Measurements from ENCODE around the gene PNKD.

PNKD gene

GRCh38 chr2:218354850-218355443 lies 84.6 kb downstream of the PNKD start:
- no peak overlapping the region for H3K4me3 ChIP-seq (ENCODE audit: low read depth, low read length)
- TF ChIP-seq CTCF (IDR thresholded peaks at IDR 0.05; ENCODE audit: low read depth, low read length): no peak

GRCh38 chr2:218357236-218358177 lies 87.2 kb downstream of the PNKD start:
- TF ChIP-seq CTCF (IDR thresholded peaks at IDR 0.05; ENCODE audit: low read depth, low read length): no peak
- H3K4me3 ChIP-seq (ENCODE audit: low read depth, low read length): no peak overlapping the region

GRCh38 chr2:218360453-218360852 lies 90.1 kb downstream of the PNKD start:
- TF ChIP-seq CTCF (IDR thresholded peaks at IDR 0.05; ENCODE audit: low read depth, low read length): no peak
- no peak overlapping the region for H3K4me3 ChIP-seq (ENCODE audit: low read depth, low read length)

- no peak overlapping the region for H3K4me3 ChIP-seq (ENCODE audit: low read depth, low read length)
- TF ChIP-seq CTCF (IDR thresholded peaks at IDR 0.05; ENCODE audit: low read depth, low read length): no peak
Observed at GRCh38 chr2:218362606-218363005, 92.3 kb downstream of the PNKD start.

GRCh38 chr2:218363736-218364135 lies 93.4 kb downstream of the PNKD start:
- no peak for TF ChIP-seq CTCF (IDR thresholded peaks at IDR 0.05; ENCODE audit: low read depth, low read length)
- H3K4me3 ChIP-seq (ENCODE audit: low read depth, low read length): no peak overlapping the region

GRCh38 chr2:218364196-218364595 lies 93.9 kb downstream of the PNKD start:
- no peak overlapping the region for H3K4me3 ChIP-seq (ENCODE audit: low read depth, low read length)
- no peak for TF ChIP-seq CTCF (IDR thresholded peaks at IDR 0.05; ENCODE audit: low read depth, low read length)
